GM12878 (cell line): ENCODE measurements around the gene COL5A1. TPM values are rescaled to one million over a fixed set of nuclear protein-coding genes. Genes with fewer than 3 reads are reported as not detected.
A peak's percentile ranks its signal among the peaks of the same experiment; 100 is the strongest.

Experiments used
- BCLAF1 ChIP-seq: fragments of 450-650 bp; IDR thresholded peaks from 2 replicates; pipeline ENCODE4 v1.6.1; 2017; ENCODE audit warnings: antibody characterized with exemption, mild to moderate bottlenecking, moderate library complexity
- CREM ChIP-seq: IDR thresholded peaks from 2 replicates; pipeline ENCODE4 v1.6.1; 2014; ENCODE audit warnings: antibody characterized with exemption, low read depth
- IRF4 ChIP-seq: IDR thresholded peaks from 2 replicates; pipeline ENCODE4 v1.6.1; 2011; ENCODE audit warnings: low read depth, low read length
- KDM1A ChIP-seq: fragments of 200-600 bp; sonication (generic); IDR thresholded peaks from 2 replicates; pipeline ENCODE4 v1.6.1; 2016; ENCODE audit warnings: borderline replicate concordance
- MTA3 ChIP-seq: IDR thresholded peaks from 2 replicates; pipeline ENCODE4 v1.6.1; 2012; ENCODE audit warnings: low read length, inconsistent platforms, borderline replicate concordance
- NFYB ChIP-seq: IDR thresholded peaks from 2 replicates; pipeline ENCODE4 v1.6.1; 2011; ENCODE audit warnings: low read depth, mild to moderate bottlenecking, low read length, improper control_type of control experiment, moderate library complexity; ENCODE audit not compliant: insufficient read depth
- NR2C2 ChIP-seq: IDR thresholded peaks from 2 replicates; pipeline ENCODE4 v1.6.1; 2011; ENCODE audit warnings: borderline replicate concordance, low read depth; ENCODE audit not compliant: control insufficient read depth, insufficient read length
- PML ChIP-seq: IDR thresholded peaks from 2 replicates; pipeline ENCODE4 v1.6.1; 2012; ENCODE audit warnings: low read length, inconsistent platforms
- RAD21 ChIP-seq: IDR thresholded peaks from 2 replicates; pipeline ENCODE4 v1.6.1; 2011; ENCODE audit warnings: mild to moderate bottlenecking, low read depth, low read length, moderate library complexity; ENCODE audit not compliant: insufficient read depth
- RAD51 ChIP-seq: fragments of 450-650 bp; IDR thresholded peaks from 2 replicates; pipeline ENCODE4 v1.6.1; 2016; ENCODE audit warnings: moderate library complexity, mild to moderate bottlenecking, inconsistent platforms
- RELA ChIP-seq: fragments of 450-650 bp; IDR thresholded peaks from 2 replicates; pipeline ENCODE4 v1.8.0; 2014; ENCODE audit warnings: borderline replicate concordance; ENCODE audit not compliant: partially characterized antibody
- SMAD5 ChIP-seq: IDR thresholded peaks from 2 replicates; pipeline ENCODE4 v1.6.1; 2016; ENCODE audit warnings: antibody characterized with exemption, low read depth
- SMARCA5 ChIP-seq: fragments of 450-650 bp; IDR thresholded peaks from 2 replicates; pipeline ENCODE4 v1.6.1; 2017; ENCODE audit warnings: mild to moderate bottlenecking
- TARDBP ChIP-seq: IDR thresholded peaks from 2 replicates; pipeline ENCODE4 v1.6.1; 2016; ENCODE audit warnings: borderline replicate concordance
- ZNF384 ChIP-seq: IDR thresholded peaks from 2 replicates; pipeline ENCODE4 v1.6.1; 2012; ENCODE audit warnings: low read depth, mild to moderate bottlenecking, low read length, improper control_type of control experiment, borderline replicate concordance
- polyA plus RNA-seq, 11 experiments: library from polyadenylated mRNA; depleted of rRNA in 4 of 11; unstranded in 6 of 11; stranded (reverse) in 5 of 11; fragments of >200 nt; fragmentation: Nextera tagmentation in 4 of 11; fragmentation: Illumina TruSeq in 1 of 11; extraction: Ambion mirVana in 4 of 11; extraction: Trizol in 1 of 11; gene quantifications; 1 replicate in 1 of 11; 2 replicates in 10 of 11; pipeline versions ENCODE4 v1.2.1 to v1.2.3, GENCODE V29; 2011 to 2016; ENCODE audit warnings: inconsistent platforms in 2 of 11, missing spikeins in 2 of 11, low read depth in 1 of 11
- total RNA-seq, 4 experiments: library from RNA; depleted of rRNA in 3 of 4; stranded (reverse); fragments of >200 nt in 3 of 4; fragmentation: Illumina TruSeq in 1 of 4; extraction: Trizol in 1 of 4; gene quantifications; 2 replicates each; pipeline versions ENCODE4 v1.2.1 to v1.2.3, GENCODE V29; 2013 to 2021
- TF ChIP-seq, protein P1 (sequence below): fragments of 450-650 bp; IDR thresholded peaks from 2 replicates; pipeline ENCODE4 v1.6.1; 2017; ENCODE audit warnings: mild to moderate bottlenecking, moderate library complexity
- TF ChIP-seq, protein P2 (sequence below): IDR thresholded peaks from 2 replicates; pipeline ENCODE4 v1.6.1; 2011; ENCODE audit warnings: low read depth, low read length, improper control_type of control experiment, borderline replicate concordance
- TF ChIP-seq, protein P3 (sequence below): fragments of 450-650 bp; IDR thresholded peaks from 2 replicates; pipeline ENCODE4 v1.6.1; 2017; ENCODE audit warnings: mild to moderate bottlenecking, moderate library complexity

The COL5A1 gene
- total and polyA plus RNA-seq, 10 of the 15 experiments (the other 5 are each of a cell fraction or from before 2014, with no cell fraction given), result under 0.01 to 0.15 (median 0.13) TPM; not detected in 4

- TF ChIP-seq, protein P1, sequence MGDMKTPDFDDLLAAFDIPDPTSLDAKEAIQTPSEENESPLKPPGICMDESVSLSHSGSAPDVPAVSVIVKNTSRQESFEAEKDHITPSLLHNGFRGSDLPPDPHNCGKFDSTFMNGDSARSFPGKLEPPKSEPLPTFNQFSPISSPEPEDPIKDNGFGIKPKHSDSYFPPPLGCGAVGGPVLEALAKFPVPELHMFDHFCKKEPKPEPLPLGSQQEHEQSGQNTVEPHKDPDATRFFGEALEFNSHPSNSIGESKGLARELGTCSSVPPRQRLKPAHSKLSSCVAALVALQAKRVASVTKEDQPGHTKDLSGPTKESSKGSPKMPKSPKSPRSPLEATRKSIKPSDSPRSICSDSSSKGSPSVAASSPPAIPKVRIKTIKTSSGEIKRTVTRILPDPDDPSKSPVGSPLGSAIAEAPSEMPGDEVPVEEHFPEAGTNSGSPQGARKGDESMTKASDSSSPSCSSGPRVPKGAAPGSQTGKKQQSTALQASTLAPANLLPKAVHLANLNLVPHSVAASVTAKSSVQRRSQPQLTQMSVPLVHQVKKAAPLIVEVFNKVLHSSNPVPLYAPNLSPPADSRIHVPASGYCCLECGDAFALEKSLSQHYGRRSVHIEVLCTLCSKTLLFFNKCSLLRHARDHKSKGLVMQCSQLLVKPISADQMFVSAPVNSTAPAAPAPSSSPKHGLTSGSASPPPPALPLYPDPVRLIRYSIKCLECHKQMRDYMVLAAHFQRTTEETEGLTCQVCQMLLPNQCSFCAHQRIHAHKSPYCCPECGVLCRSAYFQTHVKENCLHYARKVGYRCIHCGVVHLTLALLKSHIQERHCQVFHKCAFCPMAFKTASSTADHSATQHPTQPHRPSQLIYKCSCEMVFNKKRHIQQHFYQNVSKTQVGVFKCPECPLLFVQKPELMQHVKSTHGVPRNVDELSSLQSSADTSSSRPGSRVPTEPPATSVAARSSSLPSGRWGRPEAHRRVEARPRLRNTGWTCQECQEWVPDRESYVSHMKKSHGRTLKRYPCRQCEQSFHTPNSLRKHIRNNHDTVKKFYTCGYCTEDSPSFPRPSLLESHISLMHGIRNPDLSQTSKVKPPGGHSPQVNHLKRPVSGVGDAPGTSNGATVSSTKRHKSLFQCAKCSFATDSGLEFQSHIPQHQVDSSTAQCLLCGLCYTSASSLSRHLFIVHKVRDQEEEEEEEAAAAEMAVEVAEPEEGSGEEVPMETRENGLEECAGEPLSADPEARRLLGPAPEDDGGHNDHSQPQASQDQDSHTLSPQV, result no peak
- TF ChIP-seq BCLAF1 (no peak), CREM (peak; percentile 83), PML (no peak; the same call in 1 of the 2 replicates), ZNF384 (peak; percentile 51; the same call in 1 of the 2 replicates), RELA (no peak), KDM1A (no peak), NR2C2 (no peak), RAD21 (peak; percentile 68), SMAD5 (no peak), IRF4 (peak; percentile 92), SMARCA5 (no peak), NFYB (no peak), TARDBP (no peak), RAD51 (no peak), MTA3 (no peak)
- TF ChIP-seq, protein P2, sequence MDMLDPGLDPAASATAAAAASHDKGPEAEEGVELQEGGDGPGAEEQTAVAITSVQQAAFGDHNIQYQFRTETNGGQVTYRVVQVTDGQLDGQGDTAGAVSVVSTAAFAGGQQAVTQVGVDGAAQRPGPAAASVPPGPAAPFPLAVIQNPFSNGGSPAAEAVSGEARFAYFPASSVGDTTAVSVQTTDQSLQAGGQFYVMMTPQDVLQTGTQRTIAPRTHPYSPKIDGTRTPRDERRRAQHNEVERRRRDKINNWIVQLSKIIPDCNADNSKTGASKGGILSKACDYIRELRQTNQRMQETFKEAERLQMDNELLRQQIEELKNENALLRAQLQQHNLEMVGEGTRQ, result no peak
- TF ChIP-seq, protein P3, sequence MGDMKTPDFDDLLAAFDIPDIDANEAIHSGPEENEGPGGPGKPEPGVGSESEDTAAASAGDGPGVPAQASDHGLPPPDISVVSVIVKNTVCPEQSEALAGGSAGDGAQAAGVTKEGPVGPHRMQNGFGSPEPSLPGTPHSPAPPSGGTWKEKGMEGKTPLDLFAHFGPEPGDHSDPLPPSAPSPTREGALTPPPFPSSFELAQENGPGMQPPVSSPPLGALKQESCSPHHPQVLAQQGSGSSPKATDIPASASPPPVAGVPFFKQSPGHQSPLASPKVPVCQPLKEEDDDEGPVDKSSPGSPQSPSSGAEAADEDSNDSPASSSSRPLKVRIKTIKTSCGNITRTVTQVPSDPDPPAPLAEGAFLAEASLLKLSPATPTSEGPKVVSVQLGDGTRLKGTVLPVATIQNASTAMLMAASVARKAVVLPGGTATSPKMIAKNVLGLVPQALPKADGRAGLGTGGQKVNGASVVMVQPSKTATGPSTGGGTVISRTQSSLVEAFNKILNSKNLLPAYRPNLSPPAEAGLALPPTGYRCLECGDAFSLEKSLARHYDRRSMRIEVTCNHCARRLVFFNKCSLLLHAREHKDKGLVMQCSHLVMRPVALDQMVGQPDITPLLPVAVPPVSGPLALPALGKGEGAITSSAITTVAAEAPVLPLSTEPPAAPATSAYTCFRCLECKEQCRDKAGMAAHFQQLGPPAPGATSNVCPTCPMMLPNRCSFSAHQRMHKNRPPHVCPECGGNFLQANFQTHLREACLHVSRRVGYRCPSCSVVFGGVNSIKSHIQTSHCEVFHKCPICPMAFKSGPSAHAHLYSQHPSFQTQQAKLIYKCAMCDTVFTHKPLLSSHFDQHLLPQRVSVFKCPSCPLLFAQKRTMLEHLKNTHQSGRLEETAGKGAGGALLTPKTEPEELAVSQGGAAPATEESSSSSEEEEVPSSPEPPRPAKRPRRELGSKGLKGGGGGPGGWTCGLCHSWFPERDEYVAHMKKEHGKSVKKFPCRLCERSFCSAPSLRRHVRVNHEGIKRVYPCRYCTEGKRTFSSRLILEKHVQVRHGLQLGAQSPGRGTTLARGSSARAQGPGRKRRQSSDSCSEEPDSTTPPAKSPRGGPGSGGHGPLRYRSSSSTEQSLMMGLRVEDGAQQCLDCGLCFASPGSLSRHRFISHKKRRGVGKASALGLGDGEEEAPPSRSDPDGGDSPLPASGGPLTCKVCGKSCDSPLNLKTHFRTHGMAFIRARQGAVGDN, result no peak
Measured at GRCh38 chr9:134858051-134858841, 216.6 kb downstream of the COL5A1 start (continued).
